Motor neuron (in vitro differentiated cells): Measurements from ENCODE around the gene ZPBP. TPM values are rescaled to one million over a fixed set of nuclear protein-coding genes. Genes with fewer than 3 reads are reported as not detected.

Source experiments
- ATAC-seq, 8 experiments: fragments of 200-7000 bp; cut with Tn5 transposase; replicated peaks in 6 of 8; 2 replicates each; pipeline ENCODE4 v1.8.0; 2021; ENCODE audit warnings: mild to moderate bottlenecking in 8 of 8, moderate library complexity in 8 of 8
- H3K27ac ChIP-seq, 2 donors: fragments of 250-450 bp; sonication (Bioruptor Pico); 2 replicates each; pipeline ENCODE4 v1.9.0; 2021; ENCODE audit warnings: antibody characterized with exemption in 2 of 2, mild to moderate bottlenecking in 2 of 2, moderate library complexity in 1 of 2
- H3K4me1 ChIP-seq, 2 donors: fragments of 250-450 bp; sonication (Bioruptor Pico); replicated peaks in 1 of 2; 2 replicates each; pipeline ENCODE4 v1.6.1; 2021; ENCODE audit warnings: antibody characterized with exemption in 2 of 2, mild to moderate bottlenecking in 2 of 2, moderate library complexity in 1 of 2
- H3K4me3 ChIP-seq, 5 donors: fragments of 250-450 bp; sonication (Bioruptor Pico); 2 replicates each; pipeline ENCODE4 v1.9.0; 2021; ENCODE audit warnings: antibody characterized with exemption in 5 of 5, mild to moderate bottlenecking in 5 of 5, moderate library complexity in 4 of 5
- WGBS, 10 experiments: fragments of 450-650 bp; shearing (Covaris generic); methylation state at CpG; one replicate each; pipeline ENCODE4 v1.0.0; 2022; 5-methylcytosine and 5-hydroxymethylcytosine counted together
- in situ Hi-C, 9 experiments: fragments of 400-800 bp; cut with MboI; loops; one replicate each; pipeline ENCODE4 v1.15.0; 2021; ENCODE audit warnings: low sequenced_read_pairs in 9 of 9, low pct_unique_long_range_greater_than_20kb in 2 of 9; ENCODE audit not compliant: unreplicated experiment in 9 of 9
- total RNA-seq, 8 experiments: library from RNA; unstranded; fragments of 300-600 nt; gene quantifications; 2 replicates each; pipeline versions ENCODE4 v1.2.3 to v1.2.4, GENCODE V29; 2022

Gene ZPBP
- total RNA-seq, result not detected

GRCh38 chr7:50092579-50093491 is at the start of gene ZPBP:
ZPBP (minus strand) TSS chr7:50093246; CDS start chr7:50093194, 52 bp downstream.
- Histone ChIP-seq H3K4me3 (no peak within 1 kb of the TSS), H3K27ac (no peak within 1 kb of the TSS), H3K4me1 (peaks cover 2 to 6% of the 10 kb centered on the region in 2 donors)
- in situ Hi-C loops, result loop anchor here in 1 of 9 experiments (25.0 kb wide), 1 partner anchor 1069 kb away; no protein-coding TSS in a partner anchor
- 0 to 77% (median 39%) methylated on average over 3 to 18 of the region's 53 CpGs for WGBS, 10 experiments
- ATAC-seq, result peak in 5 of 8 experiments; percentile 30 to 72 (median 63)

- ATAC-seq, result peak in 1 of 8 experiments; percentile 20
These were observed 49.5 kb upstream of the ZPBP start for GRCh38 chr7:50142425-50143017.

GRCh38 chr7:50141854-50142253 is 48.8 kb upstream of the ZPBP start:
- 33 to 88% (median 63%) methylated on average over 1 to 8 of the region's 12 CpGs for WGBS, 10 experiments
- H3K4me1 ChIP-seq, result no peaks in the 10 kb centered on the region
- ATAC-seq, result no peak
- no peak overlapping the region for H3K27ac ChIP-seq
- in situ Hi-C loops, result no loop called here
- H3K4me3 ChIP-seq, result no peak overlapping the region

More at GRCh38 chr7:50142425-50143017, 49.5 kb upstream of the ZPBP start:
- Histone ChIP-seq H3K27ac (no peak overlapping the region), H3K4me1 (no peaks in the 10 kb centered on the region), H3K4me3 (no peak overlapping the region)
- WGBS, 10 experiments, result 13 to 100% (median 38%) methylated on average over 1 to 5 of the region's 5 CpGs
- in situ Hi-C loops, result no loop called here

- Histone ChIP-seq H3K4me3 (no peak overlapping the region), H3K4me1 (no peaks in the 10 kb centered on the region), H3K27ac (no peak overlapping the region)
- in situ Hi-C loops, result no loop called here
- no peak for ATAC-seq
- WGBS, 10 experiments, result 39 to 89% (median 76%) methylated on average over 1 to 5 of the region's 5 CpGs
These were observed 48.1 kb upstream of the ZPBP start for GRCh38 chr7:50141131-50141530.

- Histone ChIP-seq H3K27ac (no peak overlapping the region), H3K4me1 (no peaks in the 10 kb centered on the region), H3K4me3 (no peak overlapping the region)
- no peak for ATAC-seq
- WGBS, 10 experiments, result 20 to 100% (median 87%) methylated on average over 1 to 4 of the region's 5 CpGs
- in situ Hi-C loops, result no loop called here
These were observed 47.6 kb upstream of the ZPBP start for GRCh38 chr7:50140688-50141087.

- Histone ChIP-seq H3K4me1 (no peaks in the 10 kb centered on the region), H3K27ac (no peak overlapping the region), H3K4me3 (no peak overlapping the region)
- ATAC-seq, result peak in 2 of 8 experiments; percentile 22 to 44
- in situ Hi-C loops, result no loop called here
- WGBS, 10 experiments, result 0 to 100% (median 82%) methylated on average over 1 of the region's 1 CpG
These were observed 45.1 kb upstream of the ZPBP start for GRCh38 chr7:50138101-50138500.

- H3K4me1 ChIP-seq, result no peaks in the 10 kb centered on the region
- no peak for ATAC-seq
- H3K4me3 ChIP-seq, result no peak overlapping the region
- no peak overlapping the region for H3K27ac ChIP-seq
- 0 to 100% (median 78%) methylated on average over 1 of the region's 1 CpG for WGBS, 10 experiments
- in situ Hi-C loops, result no loop called here
These were observed 32.7 kb upstream of the ZPBP start for GRCh38 chr7:50125766-50126165.

- Histone ChIP-seq H3K4me1 (no peaks in the 10 kb centered on the region), H3K4me3 (no peak overlapping the region), H3K27ac (no peak overlapping the region)
- in situ Hi-C loops, result no loop called here
- ATAC-seq, result no peak
- 9 to 100% (median 76%) methylated on average over 2 to 3 of the region's 3 CpGs for WGBS, 10 experiments
These were observed 28.2 kb upstream of the ZPBP start for GRCh38 chr7:50121286-50121685.

GRCh38 chr7:50119815-50120637 is 27.0 kb upstream of the ZPBP start:
- ATAC-seq, result peak in 1 of 8 experiments; percentile 36
- WGBS, 10 experiments, result 0 to 100% (median 84%) methylated on average over 1 to 9 of the region's 9 CpGs
- Histone ChIP-seq H3K27ac (no peak overlapping the region), H3K4me3 (no peak overlapping the region), H3K4me1 (no peaks in the 10 kb centered on the region)
- in situ Hi-C loops, result no loop called here

- no peak for ATAC-seq
- in situ Hi-C loops, result no loop called here
- WGBS, 10 experiments, result 0 to 83% (median 70%) methylated on average over 2 of the region's 2 CpGs
- Histone ChIP-seq H3K4me3 (no peak overlapping the region), H3K4me1 (no peaks in the 10 kb centered on the region), H3K27ac (no peak overlapping the region)
These were observed 19.2 kb upstream of the ZPBP start for GRCh38 chr7:50112250-50112649.

- Histone ChIP-seq H3K4me3 (no peak overlapping the region), H3K4me1 (no peaks in the 10 kb centered on the region), H3K27ac (no peak overlapping the region)
- WGBS, 10 experiments, result 35 to 98% (median 77%) methylated on average over 2 to 14 of the region's 15 CpGs; no CpG with 5 or more reads in 2 of the 10 experiments
- no peak for ATAC-seq
- in situ Hi-C loops, result no loop called here
These were observed 8.8 kb upstream of the ZPBP start for GRCh38 chr7:50101873-50102272.

GRCh38 chr7:50095634-50096033 is 2.6 kb upstream of the ZPBP start:
- H3K4me3 ChIP-seq, result no peak overlapping the region
- peak in 1 of 8 experiments; percentile 39 for ATAC-seq
- in situ Hi-C loops, result loop anchor here in 1 of 9 experiments (25.0 kb wide), 1 partner anchor 1067 kb away; no protein-coding TSS in a partner anchor
- WGBS, 10 experiments, result 0 to 100% (median 67%) methylated on average over 1 of the region's 1 CpG; no CpG with 5 or more reads in 1 of the 10 experiments
- H3K27ac ChIP-seq, result no peak overlapping the region
- peaks cover 2 to 6% of the 10 kb centered on the region in 2 donors for H3K4me1 ChIP-seq
